Measurements from ENCODE around the gene SLC15A3. TPM values are rescaled to one million over a fixed set of nuclear protein-coding genes. Genes with fewer than 3 reads are reported as not detected.

SLC15A3 gene
- total RNA-seq, 1 experiment from 2014 or later, result 10.2 TPM

GRCh38 chr11:60897496-60897895 lies 54.5 kb downstream of the SLC15A3 start (continued):
- TF ChIP-seq ATF3 (CRISPR knock-in tag; conservative IDR thresholded peaks at IDR 0.05) (no peak), MYBL2 (CRISPR knock-in tag; IDR thresholded peaks at IDR 0.05) (no peak), SOX15 (CRISPR knock-in tag; IDR thresholded peaks at IDR 0.05) (no peak), CDX4 (CRISPR knock-in tag; IDR thresholded peaks at IDR 0.05; ENCODE audit: borderline replicate concordance) (no peak), FOXP4 (CRISPR knock-in tag; IDR thresholded peaks at IDR 0.05) (no peak), ZNF671 (CRISPR knock-in tag; IDR thresholded peaks at IDR 0.05) (no peak), RELA (CRISPR knock-in tag; IDR thresholded peaks at IDR 0.05; ENCODE audit: borderline replicate concordance) (no peak), HMGA2 (CRISPR knock-in tag; IDR thresholded peaks at IDR 0.05) (no peak)

- Mint-ChIP-seq H3K36me3 (peaks cover 74% of the 10 kb centered on the region), H3K4me3 (no peak overlapping the region), H3K4me1 (no peaks in the 10 kb centered on the region), H3K27ac (no peak overlapping the region), H3K9me3 (no peaks in the 10 kb centered on the region), H3K27me3 (ENCODE audit: low read depth) (no peaks in the 10 kb centered on the region)
- CTCF ChIA-PET, result interaction anchor here (1.8 kb wide), 1 partner anchor 8 kb away, joined by 4 read pairs; no protein-coding TSS in a partner anchor
- POLR2A ChIA-PET, result no interaction called here
- TF ChIP-seq EMX1 (CRISPR knock-in tag; IDR thresholded peaks at IDR 0.05) (no peak), ETV6 (CRISPR knock-in tag; IDR thresholded peaks at IDR 0.05) (no peak), TCF7 (CRISPR knock-in tag; IDR thresholded peaks at IDR 0.05; ENCODE audit: low read depth) (no peak), NFYB (CRISPR knock-in tag; conservative IDR thresholded peaks at IDR 0.05; ENCODE audit: low read depth) (no peak), MXD4 (CRISPR knock-in tag; IDR thresholded peaks at IDR 0.05; ENCODE audit: borderline replicate concordance) (no peak), ZNF671 (CRISPR knock-in tag; IDR thresholded peaks at IDR 0.05) (no peak), GRHL2 (CRISPR knock-in tag; IDR thresholded peaks at IDR 0.05; ENCODE audit: insufficient replicate concordance, severe bottlenecking) (no peak), ZNF281 (CRISPR knock-in tag; IDR thresholded peaks at IDR 0.05) (no peak), ZBTB21 (CRISPR knock-in tag; IDR thresholded peaks at IDR 0.05; ENCODE audit: borderline replicate concordance) (no peak), ZNF263 (CRISPR knock-in tag; IDR thresholded peaks at IDR 0.05; ENCODE audit: low read depth) (no peak)
- DNase-seq (ENCODE audit: low spot score), result no peak
- ATAC-seq, result no peak
Observed at GRCh38 chr11:60895687-60896086, 56.3 kb downstream of the SLC15A3 start.

GRCh38 chr11:60891103-60891741 lies 60.8 kb downstream of the SLC15A3 start:
- POLR2A ChIA-PET, result no interaction called here
- Mint-ChIP-seq H3K4me1 (no peaks in the 10 kb centered on the region), H3K27me3 (ENCODE audit: low read depth) (no peaks in the 10 kb centered on the region), H3K4me3 (no peak overlapping the region), H3K36me3 (peaks cover 35% of the 10 kb centered on the region), H3K27ac (peak overlapping the region; percentile 41; the same call in 1 of the 2 replicates), H3K9me3 (no peaks in the 10 kb centered on the region)
- no peak for ATAC-seq
- CTCF ChIA-PET, result interaction anchor here (0.7 to 5.4 kb wide), 3 partner anchors 8 to 128 kb away, joined by 3 to 277 read pairs (median 64); no protein-coding TSS in a partner anchor
- no peak for DNase-seq (ENCODE audit: low spot score)
- no peak for TF ChIP-seq ATF3 (CRISPR knock-in tag; conservative IDR thresholded peaks at IDR 0.05)
- no peak for TF ChIP-seq AR (CRISPR knock-in tag; IDR thresholded peaks at IDR 0.05)
- no peak for TF ChIP-seq IRF1 (CRISPR knock-in tag; IDR thresholded peaks at IDR 0.05)
- TF ChIP-seq NFYB (CRISPR knock-in tag; conservative IDR thresholded peaks at IDR 0.05; ENCODE audit: low read depth), result no peak
- TF ChIP-seq SMAD3 (CRISPR knock-in tag; IDR thresholded peaks at IDR 0.05; ENCODE audit: borderline replicate concordance), result no peak
- TF ChIP-seq JUN (CRISPR knock-in tag; IDR thresholded peaks at IDR 0.05), result no peak
- TF ChIP-seq EMX1 (CRISPR knock-in tag; IDR thresholded peaks at IDR 0.05), result no peak
- TF ChIP-seq ZNF138 (CRISPR knock-in tag; conservative IDR thresholded peaks at IDR 0.05), result no peak
